Body of pancreas (tissue), 4 donors: ENCODE data around the gene SYT13. TPM values are rescaled to one million over a fixed set of nuclear protein-coding genes. Genes with fewer than 3 reads are reported as not detected.

Experiments
- ATAC-seq: fragments of 150-250 bp; one replicate; pipeline ENCODE4 v1.9.1; 2016
- DNase-seq, 4 donors: peaks; one replicate each; pipeline ENCODE4 v3.0.0-alpha.2; 2019
- H3K27ac ChIP-seq, 4 donors: fragments of 200-600 bp; sonication (generic); 1 replicate in 3 of 4; 2 replicates in 1 of 4; pipeline versions ENCODE4 v1.5.1 to v1.6.1; 2016 to 2019; ENCODE audit warnings: mild to moderate bottlenecking in 1 of 4, mixed read lengths in 1 of 4, moderate library complexity in 1 of 4
- H3K27me3 ChIP-seq, 2 donors: fragments of 200-600 bp; sonication (generic); one replicate each; pipeline ENCODE4 v1.6.0; 2016; ENCODE audit warnings: mild to moderate bottlenecking in 1 of 2
- H3K36me3 ChIP-seq, 2 donors: fragments of 200-600 bp; sonication (generic); replicated peaks in 1 of 2; 2 replicates each; pipeline ENCODE4 v1.5.1; 2016; ENCODE audit warnings: low read depth in 2 of 2; ENCODE audit not compliant: insufficient read depth in 1 of 2
- H3K4me1 ChIP-seq: fragments of 200-600 bp; sonication (generic); one replicate; pipeline ENCODE4 v1.6.0; 2016
- H3K4me3 ChIP-seq, 2 donors: fragments of 200-600 bp; sonication (generic); 1 replicate in 1 of 2; 2 replicates in 1 of 2; pipeline ENCODE4 v1.5.1; 2016 to 2019
- H3K9me3 ChIP-seq, 3 donors: fragments of 200-600 bp; sonication (generic); 1 replicate in 2 of 3; 2 replicates in 1 of 3; pipeline ENCODE4 v1.5.1; 2016
- CTCF ChIP-seq, 7 experiments: fragments of 450-650 bp in 4 of 7; fragments of 200-600 bp in 3 of 7; sonication (generic) in 3 of 7; IDR thresholded peaks; one replicate each; pipeline ENCODE4 v1.5.1; 2016 to 2019; ENCODE audit warnings: antibody characterized with exemption in 7 of 7
- POLR2A ChIP-seq, 3 donors: fragments of 450-650 bp; IDR thresholded peaks; one replicate each; pipeline ENCODE4 v1.6.1; 2016; ENCODE audit warnings: antibody characterized with exemption in 3 of 3, mild to moderate bottlenecking in 2 of 3
- WGBS, 2 donors: methylation state at CpG; one replicate each; pipeline ENCODE4 v1.1.5; 2017; 5-methylcytosine and 5-hydroxymethylcytosine counted together
- intact Hi-C: fragments of 100-400 bp; cut with DNase I; formaldehyde crosslinking; loops from one replicate; pipeline ENCODE4 v1.15.1; 2023
- total RNA-seq, 2 donors: library from RNA; depleted of rRNA; stranded (reverse); fragments of >200 nt; gene quantifications; one replicate each; pipeline ENCODE4 v1.1.0, GENCODE V29; 2016

Gene SYT13
- total RNA-seq, 2 donors from 2014 or later, result 6.7 to 9.9 TPM

GRCh38 chr11:45238724-45239123 lies 47.4 kb downstream of the SYT13 start:
- Histone ChIP-seq H3K27ac (no peak overlapping the region), H3K9me3 (no peaks in the 10 kb centered on the region), H3K36me3 (no peaks in the 10 kb centered on the region), H3K4me3 (no peak overlapping the region), H3K4me1 (no peaks in the 10 kb centered on the region), H3K27me3 (no peaks in the 10 kb centered on the region)
- 62 to 73% methylated on average over 3 of the region's 3 CpGs for WGBS, 2 donors
- DNase-seq, result peak in 1 of 4 donors; percentile 27
- intact Hi-C loops, result no loop called here
- TF ChIP-seq POLR2A (IDR thresholded peaks at IDR 0.05) (no peak), CTCF (IDR thresholded peaks at IDR 0.05) (no peak)
- ATAC-seq, result peak; percentile 69

GRCh38 chr11:45237711-45238315 lies 48.3 kb downstream of the SYT13 start:
- Histone ChIP-seq H3K4me1 (no peaks in the 10 kb centered on the region), H3K27ac (no peak overlapping the region), H3K4me3 (no peak overlapping the region), H3K27me3 (no peaks in the 10 kb centered on the region), H3K9me3 (no peaks in the 10 kb centered on the region), H3K36me3 (no peaks in the 10 kb centered on the region)
- 36 to 49% methylated on average over 4 of the region's 4 CpGs for WGBS, 2 donors
- no peak for DNase-seq
- no peak for ATAC-seq
- intact Hi-C loops, result no loop called here
- no peak for TF ChIP-seq CTCF (IDR thresholded peaks at IDR 0.05)
- TF ChIP-seq POLR2A (IDR thresholded peaks at IDR 0.05), result no peak

GRCh38 chr11:45234306-45235006 lies 51.7 kb downstream of the SYT13 start:
- no peak for TF ChIP-seq POLR2A (IDR thresholded peaks at IDR 0.05)
- TF ChIP-seq CTCF (IDR thresholded peaks at IDR 0.05), result no peak
- no peaks in the 10 kb centered on the region for H3K9me3 ChIP-seq
- H3K4me1 ChIP-seq, result no peaks in the 10 kb centered on the region
- ATAC-seq (no peak), DNase-seq (no peak)
- H3K27me3 ChIP-seq, result no peaks in the 10 kb centered on the region
- H3K4me3 ChIP-seq, result no peak overlapping the region
- H3K36me3 ChIP-seq, result no peaks in the 10 kb centered on the region
- 87 to 90% methylated on average over 13 to 15 of the region's 15 CpGs for WGBS, 2 donors
- intact Hi-C loops, result no loop called here
- no peak overlapping the region for H3K27ac ChIP-seq

- DNase-seq (no peak), ATAC-seq (no peak)
- WGBS, 2 donors, result 65 to 67% methylated on average over 9 to 14 of the region's 14 CpGs
- intact Hi-C loops, result no loop called here
- Histone ChIP-seq H3K9me3 (no peaks in the 10 kb centered on the region), H3K4me1 (no peaks in the 10 kb centered on the region), H3K36me3 (no peaks in the 10 kb centered on the region), H3K27ac (no peak overlapping the region), H3K4me3 (no peak overlapping the region), H3K27me3 (no peaks in the 10 kb centered on the region)
- TF ChIP-seq CTCF (IDR thresholded peaks at IDR 0.05), result peak in 1 of 7 experiments; percentile 3
- no peak for TF ChIP-seq POLR2A (IDR thresholded peaks at IDR 0.05)
Observed at GRCh38 chr11:45233804-45234170, 52.4 kb downstream of the SYT13 start.
